Measurements from ENCODE around the gene NUPR1. TPM values are rescaled to one million over a fixed set of nuclear protein-coding genes. Genes with fewer than 3 reads are reported as not detected.

Gene NUPR1
- polyA plus RNA-seq, 1 of the 3 experiments (the other 2 are of a cell fraction) = 0.61 TPM

GRCh38 chr16:28497861-28498599, 40.7 kb downstream of the NUPR1 start:
- no peak for TF ChIP-seq MEF2A (IDR thresholded peaks at IDR 0.05; ENCODE audit: borderline replicate concordance, low read depth)
- no peak for TF ChIP-seq EP300 (IDR thresholded peaks at IDR 0.05; ENCODE audit: borderline replicate concordance in 1 of 2, low read depth in 1 of 2, low read length in 1 of 2)
- no peak for TF ChIP-seq REST (IDR thresholded peaks at IDR 0.05; ENCODE audit: low read depth, low read length)
- no peak for TF ChIP-seq YY1 (IDR thresholded peaks at IDR 0.05; ENCODE audit: low read depth)
- TF ChIP-seq NFIC (IDR thresholded peaks at IDR 0.05; ENCODE audit: borderline replicate concordance) = no peak
- TF ChIP-seq GATA2 (CRISPR knock-in tag; IDR thresholded peaks at IDR 0.05) = no peak
- TF ChIP-seq POLR2AphosphoS5 (IDR thresholded peaks at IDR 0.05; ENCODE audit: low read depth, low read length) = no peak
- TF ChIP-seq JUND (IDR thresholded peaks at IDR 0.05) = no peak
- no peak for TF ChIP-seq MXI1 (IDR thresholded peaks at IDR 0.05; ENCODE audit: low read depth, low read length)
- no peak for TF ChIP-seq TAF1 (IDR thresholded peaks at IDR 0.05; ENCODE audit: borderline replicate concordance, low read depth, low read length)
- TF ChIP-seq EZH2phosphoT487 (IDR thresholded peaks at IDR 0.05; ENCODE audit: borderline replicate concordance, low read depth) = no peak
- no peak for TF ChIP-seq GABPA (IDR thresholded peaks at IDR 0.05; ENCODE audit: low read depth)
- no peak for TF ChIP-seq RFX5 (IDR thresholded peaks at IDR 0.05; ENCODE audit: low read length)
- no peak for TF ChIP-seq ELF1 (IDR thresholded peaks at IDR 0.05)
- H3K9me2 ChIP-seq = no peaks in the 10 kb centered on the region
- POLR2A ChIA-PET = no interaction called here
- H3K36me3 ChIP-seq (replicated peaks in 1 of 2; ENCODE audit: control insufficient read depth in 1 of 2, insufficient read depth in 2 of 2, low read length in 1 of 2) = no peaks in the 10 kb centered on the region
- CTCF ChIA-PET = no interaction called here
- DNase-seq = no peak
- no peaks in the 10 kb centered on the region for H3K9me3 ChIP-seq
- no peak overlapping the region for H3K4me2 ChIP-seq
- H3F3A ChIP-seq (replicated peaks; ENCODE audit: insufficient read depth) = no peaks in the 10 kb centered on the region
- no peak overlapping the region for H3K4me3 ChIP-seq (ENCODE audit: low read depth in 2 of 2, low read length in 1 of 2)
- no peak overlapping the region for H3K9ac ChIP-seq
- no peak overlapping the region for H3K27ac ChIP-seq (ENCODE audit: low read depth in 2 of 2, low read length in 1 of 2)
- H3K4me1 ChIP-seq (ENCODE audit: control insufficient read depth in 1 of 2, insufficient read depth in 2 of 2, low read depth in 1 of 2, low read length in 1 of 2) = no peaks in the 10 kb centered on the region
- no peaks in the 10 kb centered on the region for H4K20me1 ChIP-seq (ENCODE audit: insufficient read depth)
- WGBS (ENCODE audit: low lambda C conversion rate) = 70% methylated on average over 9 of the region's 33 CpGs
- H3K27me3 ChIP-seq (ENCODE audit: insufficient read depth) = no peaks in the 10 kb centered on the region
- H2AFZ ChIP-seq (ENCODE audit: low read depth) = no peak overlapping the region
- H3K79me2 ChIP-seq (ENCODE audit: insufficient read depth) = no peaks in the 10 kb centered on the region

GRCh38 chr16:28497386-28497785, 41.4 kb downstream of the NUPR1 start:
- no peak overlapping the region for H3K4me2 ChIP-seq
- H3K9ac ChIP-seq = no peak overlapping the region
- no peaks in the 10 kb centered on the region for H3K9me2 ChIP-seq
- no peaks in the 10 kb centered on the region for H3K27me3 ChIP-seq (ENCODE audit: insufficient read depth)
- no peaks in the 10 kb centered on the region for H3F3A ChIP-seq (replicated peaks; ENCODE audit: insufficient read depth)
- H3K9me3 ChIP-seq = no peaks in the 10 kb centered on the region
- WGBS (ENCODE audit: low lambda C conversion rate) = 67% methylated on average over 9 of the region's 9 CpGs
- CTCF ChIA-PET = no interaction called here
- no peaks in the 10 kb centered on the region for H3K79me2 ChIP-seq (ENCODE audit: insufficient read depth)
- POLR2A ChIA-PET = no interaction called here
- H3K4me3 ChIP-seq (ENCODE audit: low read depth in 2 of 2, low read length in 1 of 2) = no peak overlapping the region
- H3K4me1 ChIP-seq (ENCODE audit: control insufficient read depth in 1 of 2, insufficient read depth in 2 of 2, low read depth in 1 of 2, low read length in 1 of 2) = no peaks in the 10 kb centered on the region
- no peak overlapping the region for H2AFZ ChIP-seq (ENCODE audit: low read depth)
- no peak for DNase-seq
- H3K36me3 ChIP-seq (replicated peaks in 1 of 2; ENCODE audit: control insufficient read depth in 1 of 2, insufficient read depth in 2 of 2, low read length in 1 of 2) = no peaks in the 10 kb centered on the region
- H4K20me1 ChIP-seq (ENCODE audit: insufficient read depth) = no peaks in the 10 kb centered on the region
- H3K27ac ChIP-seq (ENCODE audit: low read depth in 2 of 2, low read length in 1 of 2) = no peak overlapping the region
- no peak for TF ChIP-seq TCF12 (IDR thresholded peaks at IDR 0.05)
- TF ChIP-seq NRF1 (IDR thresholded peaks at IDR 0.05; ENCODE audit: low read depth, low read length) = no peak
- no peak for TF ChIP-seq EP300 (IDR thresholded peaks at IDR 0.05; ENCODE audit: borderline replicate concordance in 1 of 2, low read depth in 1 of 2, low read length in 1 of 2)

All from SK-N-SH (cell line).